Stimulated activated CD4-positive, alpha-beta T cell treated with anti-CD3 and anti-CD28 coated beads, Interleukin-1b, Interleukin-23, amount 100 ng/mL, for 1 hour (primary cell): ENCODE data around the gene DOCK8.
"Not testable (repeated sequence)": the region's sequence is repeated elsewhere in the genome, so short reads cannot be mapped to it uniquely, and the experiment has no call there.

Source experiments
- DNase-seq, 2 donors: peaks; one replicate each; pipeline ENCODE4 v3.0.0-alpha.2; 2020; ENCODE audit warnings: low read depth in 2 of 2

DOCK8 gene

GRCh38 chr9:214648-215493 is at the start of gene DOCK8:
Gene DOCK8 (plus strand): TSS chr9:214865. CDS start chr9:214977, 112 bp downstream.
- peak; percentile 6 to 8 for DNase-seq

DNA sequence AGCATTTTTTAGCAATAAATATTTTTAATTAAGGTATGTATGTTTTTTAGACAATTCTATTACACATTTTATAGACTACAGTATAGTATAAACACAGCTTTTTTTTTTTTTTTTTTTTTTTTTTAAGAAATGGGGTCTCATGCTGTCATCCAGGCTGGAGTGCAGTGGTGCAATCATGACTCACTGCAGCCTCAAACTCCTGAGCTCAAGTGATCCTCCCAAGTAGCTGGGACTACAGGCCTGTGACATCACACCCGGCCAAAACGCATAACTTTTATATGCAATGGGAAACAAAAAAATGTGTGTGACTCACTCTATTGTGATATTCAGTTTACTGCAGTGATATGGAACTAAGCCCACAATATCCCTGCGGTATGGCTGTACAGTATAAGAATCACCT is 44.9 kb upstream of the DOCK8 start:
- not testable (repeated sequence) for DNase-seq

- not testable (repeated sequence) for DNase-seq
Measured at GRCh38 chr9:178140-178825, 36.4 kb upstream of the DOCK8 start.

DNA sequence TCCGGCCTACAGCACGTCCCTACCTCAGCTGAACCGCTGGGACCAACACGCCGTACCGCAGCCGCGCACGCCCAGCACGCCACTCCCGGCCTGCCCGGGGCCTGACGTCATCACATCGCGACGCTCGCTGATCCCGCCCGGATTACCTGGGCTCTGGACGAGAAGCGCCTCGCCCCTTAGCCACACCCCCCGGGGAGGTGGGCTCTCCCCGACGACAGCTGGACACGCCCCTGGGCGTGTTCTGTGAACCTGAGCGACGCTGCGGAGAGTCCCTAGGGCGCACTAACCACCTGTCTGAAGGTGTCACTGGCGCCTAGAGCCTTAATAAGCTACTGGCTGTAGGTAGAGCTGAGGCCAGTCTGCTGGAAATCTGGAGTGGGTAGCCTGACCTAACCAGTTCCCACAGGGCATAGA is 35.7 kb upstream of the DOCK8 start, which contains the start of gene ZNG1A:
TSS of gene ZNG1A (minus strand) at position 87 of the 414 bp plus-strand sequence. CDS start 87 bp downstream, outside the sequence.
- DNase-seq, result peak; percentile 46 to 54

- DNase-seq, result not testable (repeated sequence)
Measured at GRCh38 chr9:199601-200000, 15.1 kb upstream of the DOCK8 start.

GRCh38 chr9:206481-206880 is 8.2 kb upstream of the DOCK8 start:
- DNase-seq, result no peak

GRCh38 chr9:209143-209758 is 5.4 kb upstream of the DOCK8 start:
- no peak for DNase-seq

- DNase-seq, result no peak
Measured at GRCh38 chr9:211036-211435, 3.6 kb upstream of the DOCK8 start.

DNA sequence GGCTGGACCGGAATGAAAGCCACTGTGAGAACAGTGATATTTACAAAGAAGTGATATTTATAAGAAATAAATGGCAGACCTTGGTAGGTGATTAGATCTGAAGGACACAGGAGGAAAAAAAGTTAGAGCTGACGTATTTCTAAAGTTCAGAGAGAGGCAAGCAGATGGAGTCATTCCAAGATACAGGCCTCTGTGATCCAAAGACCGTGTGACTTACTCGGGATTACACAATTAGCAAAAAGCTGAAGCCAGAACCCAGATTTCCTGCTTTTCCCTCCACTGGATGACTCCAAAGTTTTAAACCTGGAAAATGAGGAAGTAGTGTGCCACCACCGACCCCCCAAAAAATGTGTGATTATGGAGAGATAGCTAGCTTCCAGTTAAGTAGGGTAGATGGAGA is 3.1 kb upstream of the DOCK8 start:
- no peak for DNase-seq

GRCh38 chr9:212297-212696 is 2.4 kb upstream of the DOCK8 start:
- DNase-seq, result no peak

- DNase-seq, result not testable (repeated sequence)
Measured at GRCh38 chr9:213901-214300, 764 bp upstream of the DOCK8 start.

DNA sequence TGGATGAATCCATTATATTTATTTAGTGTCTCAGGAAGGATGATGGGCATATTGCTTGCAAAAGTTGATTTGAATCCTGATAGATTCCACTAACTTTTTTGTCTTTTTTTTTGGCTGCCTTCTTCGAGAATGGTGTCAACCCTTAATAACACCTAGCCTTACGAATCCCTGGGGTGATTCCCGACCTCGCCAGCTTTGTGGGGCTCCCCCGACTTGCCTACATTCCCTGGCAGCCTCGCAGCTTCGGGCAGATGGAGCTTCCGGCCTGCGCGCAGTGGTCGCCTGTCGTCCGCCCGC is 366 bp upstream of the DOCK8 start:
- no peak for DNase-seq

- DNase-seq, result no peak
Measured at GRCh38 chr9:215631-216155, 1.0 kb downstream of the DOCK8 start.

GRCh38 chr9:216866-217265 is 2.2 kb downstream of the DOCK8 start:
- no peak for DNase-seq

- no peak for DNase-seq
Measured at GRCh38 chr9:217950-218349, 3.3 kb downstream of the DOCK8 start.

DNA sequence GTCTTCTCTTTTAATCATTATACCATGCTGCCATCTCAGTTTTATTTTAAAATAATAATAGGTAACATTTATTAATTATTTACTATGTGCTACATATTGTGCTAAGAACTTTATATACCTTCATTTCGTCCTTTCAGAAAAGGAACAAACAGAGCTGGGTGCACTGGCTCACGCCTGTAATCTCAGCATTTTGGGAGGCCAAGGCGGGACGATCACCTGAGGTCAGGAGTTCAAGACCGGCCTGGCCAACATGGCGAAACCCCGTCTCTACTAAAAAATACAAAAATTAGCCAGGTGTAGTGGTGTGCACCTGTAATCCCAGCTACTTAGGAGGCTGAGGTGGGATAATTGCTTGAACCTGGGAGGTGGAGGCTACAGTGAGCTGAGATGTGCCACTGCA is 4.4 kb downstream of the DOCK8 start:
- DNase-seq, result not testable (repeated sequence)

- DNase-seq, result no peak
Measured at GRCh38 chr9:219670-220365, 5.2 kb downstream of the DOCK8 start.

DNA sequence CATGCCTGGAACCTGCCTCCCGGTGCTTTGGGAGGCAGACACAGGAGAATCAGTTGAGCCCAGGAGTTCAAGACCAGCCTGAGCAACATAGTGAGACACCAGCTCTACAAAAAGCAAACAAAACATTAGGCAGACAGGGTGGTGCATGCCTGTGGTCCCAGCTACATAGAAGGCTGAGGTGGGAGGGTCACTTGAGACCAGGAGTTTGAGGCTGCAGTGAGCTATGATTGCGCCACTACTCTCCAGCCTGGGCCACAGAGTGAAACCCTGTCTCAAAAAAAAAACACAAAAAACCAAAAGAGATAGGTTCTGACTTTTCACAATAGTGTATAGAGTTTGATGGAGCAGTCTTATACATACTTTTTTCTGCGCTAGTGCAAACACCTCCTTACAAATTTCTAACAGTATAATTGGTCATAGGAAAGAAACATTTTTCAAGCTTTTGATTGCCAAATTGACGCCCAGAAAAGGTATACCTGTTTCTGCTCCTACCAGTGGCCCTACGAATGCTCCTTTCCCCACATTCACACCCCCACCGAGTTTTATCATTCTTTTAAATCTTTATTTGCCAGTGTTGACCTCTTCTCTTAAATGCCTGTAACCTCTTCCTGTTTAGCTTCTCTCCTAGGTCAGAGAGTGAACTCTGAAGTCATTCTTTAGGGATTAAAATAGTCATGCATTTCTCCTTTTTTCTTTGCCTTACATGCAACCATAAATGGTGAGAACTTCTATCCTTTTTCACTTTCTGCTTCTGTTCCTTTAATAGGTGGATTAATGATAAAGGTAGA is 7.5 kb downstream of the DOCK8 start:
- DNase-seq, result no peak

DNA sequence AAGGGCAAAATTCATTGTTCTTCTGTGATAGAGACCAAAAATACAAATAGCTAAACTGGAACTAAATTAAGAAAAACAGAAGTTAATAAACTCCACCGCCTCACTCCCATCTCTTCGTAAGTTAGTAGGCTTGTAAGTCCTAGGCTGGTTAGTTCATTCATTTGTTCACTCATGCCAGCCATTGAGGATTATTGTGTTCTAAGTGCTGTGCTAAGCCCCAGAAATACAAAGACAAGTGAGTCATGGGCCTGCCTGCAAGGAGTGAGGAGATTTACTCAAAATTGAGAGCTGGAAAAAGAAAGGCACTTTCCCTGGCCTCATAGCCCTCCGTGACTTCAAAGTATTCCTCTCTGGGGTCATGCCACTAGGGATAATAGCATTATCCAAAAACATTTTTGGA is 8.5 kb downstream of the DOCK8 start:
- DNase-seq, result no peak

DNA sequence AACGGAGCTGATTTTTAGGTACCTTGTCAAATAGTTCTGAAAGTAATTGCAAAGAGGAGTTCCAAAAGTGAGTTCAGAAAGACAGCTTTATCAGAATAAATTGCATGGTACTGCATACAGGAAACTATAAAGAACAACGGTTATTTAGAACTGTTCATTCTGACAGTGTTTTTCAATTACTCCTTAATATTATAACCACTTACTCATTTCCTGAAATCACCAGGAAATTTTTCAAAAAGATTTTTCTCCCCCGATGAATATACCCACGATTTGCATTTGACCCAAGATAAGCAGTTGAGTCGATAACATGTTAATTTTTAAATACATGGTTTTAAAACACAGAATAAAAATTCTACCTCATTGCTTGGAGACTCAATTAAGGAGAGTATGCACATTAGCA is 9.4 kb downstream of the DOCK8 start:
- no peak for DNase-seq
